HG02588 (cell line): ENCODE data around the gene ZNF483.
"Not testable (repeated sequence)": the region's sequence is repeated elsewhere in the genome, so short reads cannot be mapped to it uniquely, and the experiment has no call there.

Experiments used
- ATAC-seq: cut with Tn5 transposase; IDR thresholded peaks from one replicate; pipeline ENCODE4 v1.9.1; 2021; ENCODE audit warnings: mild to moderate bottlenecking, moderate library complexity; ENCODE audit not compliant: unreplicated experiment

The ZNF483 gene

DNA sequence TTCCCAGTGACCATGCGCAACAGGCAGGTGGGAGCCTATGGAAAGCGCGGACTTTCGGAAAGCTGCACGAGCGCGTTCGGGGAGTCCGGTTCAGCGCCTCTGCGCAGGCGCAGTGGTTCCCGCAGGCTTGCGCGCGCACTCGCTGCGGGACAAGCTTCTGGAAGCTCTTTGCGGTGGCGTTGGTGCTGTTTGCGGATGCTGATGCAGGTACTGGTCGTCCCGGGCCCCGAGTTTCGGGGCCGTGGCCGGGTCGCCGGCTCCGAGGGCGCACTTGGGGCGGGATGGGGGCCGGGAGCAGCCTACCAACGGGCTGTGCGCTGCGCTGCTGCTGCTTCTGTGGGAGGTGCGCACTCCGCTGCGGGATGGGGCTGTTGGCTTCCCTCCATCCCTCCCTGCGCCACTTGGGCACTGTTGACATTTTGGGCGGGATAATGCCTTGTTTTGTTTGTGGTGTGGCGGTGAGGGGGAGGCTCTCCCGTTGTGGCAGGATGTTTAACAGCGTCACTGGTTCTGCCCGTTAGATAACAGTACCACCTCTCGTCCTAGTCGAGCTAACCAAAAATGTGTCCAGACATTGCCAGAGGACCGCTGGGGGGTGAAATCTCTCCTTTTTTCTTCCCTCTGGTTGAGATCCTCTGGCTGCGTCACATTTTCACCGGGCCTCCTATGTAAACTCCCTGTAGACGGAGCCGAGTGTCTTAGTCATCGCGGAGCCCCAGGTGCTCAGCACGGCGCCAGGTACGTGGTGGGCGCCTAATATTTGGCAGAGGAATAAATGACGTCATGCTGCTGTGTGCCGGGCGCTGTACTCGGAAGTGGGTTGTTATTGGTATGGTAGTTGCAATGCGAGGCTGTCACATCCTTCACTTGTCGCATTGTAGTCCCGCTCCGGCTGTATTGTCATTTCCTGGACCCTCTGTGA, at the start of gene ZNF483:
Gene ZNF483 (plus strand): TSS at position 124 of the 922 bp plus-strand sequence. CDS start 2,217 bp downstream, outside the sequence.
- ATAC-seq, result no peak

DNA sequence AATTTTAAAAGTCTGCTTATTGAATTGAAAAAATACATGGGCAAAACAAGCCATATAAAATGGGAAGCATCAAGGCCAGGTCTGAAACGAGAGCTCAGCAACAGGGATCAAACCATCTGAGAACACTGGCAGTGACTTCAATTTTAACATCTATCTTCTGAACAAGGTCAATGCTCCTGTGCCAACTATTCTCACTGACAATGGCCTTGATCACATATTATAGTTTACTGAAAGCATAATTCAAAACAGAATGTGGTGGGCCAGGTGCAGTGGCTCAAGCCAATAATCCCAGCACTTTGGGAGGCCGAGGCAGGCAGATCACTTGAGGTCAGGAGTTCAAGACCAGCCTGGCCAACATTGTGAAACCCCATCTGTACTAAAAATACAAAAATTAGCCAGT, 49.8 kb upstream of the ZNF483 start:
- ATAC-seq, result no peak

DNA sequence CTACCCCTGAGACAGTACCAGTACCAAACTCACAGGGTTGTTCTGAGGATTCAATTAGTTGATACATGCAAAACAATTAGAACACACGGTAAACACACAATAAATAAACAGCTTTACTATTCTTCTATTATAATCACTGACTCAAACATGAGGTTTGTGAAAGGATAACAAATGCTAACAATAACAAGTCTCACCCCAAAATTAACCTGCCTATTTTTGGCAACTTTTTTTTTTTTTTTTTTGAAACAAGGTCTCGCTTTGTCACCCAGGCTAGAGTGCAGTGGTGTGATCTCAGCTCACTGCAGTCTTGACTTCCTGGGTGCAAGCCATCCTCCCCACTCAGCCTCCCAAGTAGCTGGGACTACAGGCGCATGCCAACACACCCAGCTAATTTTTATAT, 47.3 kb upstream of the ZNF483 start:
- ATAC-seq, result no peak

DNA sequence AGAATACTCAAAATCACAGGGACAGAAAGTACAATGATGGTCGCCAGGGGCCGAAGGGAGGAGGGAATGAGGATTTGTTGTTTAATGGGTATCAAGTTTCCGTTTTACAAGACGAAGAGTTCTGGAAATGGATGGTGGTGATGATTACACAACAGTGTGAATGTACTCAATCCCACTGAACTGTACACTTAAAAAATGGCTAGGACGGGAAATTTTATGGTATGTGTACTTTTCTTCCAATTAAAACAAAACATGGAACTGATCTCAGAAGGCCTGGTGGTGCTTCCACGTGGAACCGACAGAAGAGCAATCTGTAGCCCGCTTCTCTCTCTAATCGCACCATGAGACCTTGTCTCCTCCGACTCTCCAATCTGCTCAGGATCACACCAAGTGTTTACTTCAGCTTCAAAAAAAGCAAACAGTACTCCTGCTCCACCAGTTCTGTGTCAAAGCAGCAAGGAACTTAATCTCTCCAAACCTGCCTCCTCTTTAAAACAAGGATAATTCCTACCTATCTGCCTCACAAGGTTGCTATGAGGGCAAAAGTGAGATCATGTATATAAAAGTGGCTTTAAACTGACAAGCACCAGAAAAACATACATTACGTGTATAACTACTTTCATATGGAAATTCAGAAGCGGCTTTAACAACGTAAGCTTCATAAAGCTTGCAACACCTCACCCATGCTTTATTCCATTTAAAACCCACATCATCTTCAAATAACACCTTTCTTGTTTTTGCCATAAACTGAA, 42.9 kb upstream of the ZNF483 start:
- no peak for ATAC-seq

DNA sequence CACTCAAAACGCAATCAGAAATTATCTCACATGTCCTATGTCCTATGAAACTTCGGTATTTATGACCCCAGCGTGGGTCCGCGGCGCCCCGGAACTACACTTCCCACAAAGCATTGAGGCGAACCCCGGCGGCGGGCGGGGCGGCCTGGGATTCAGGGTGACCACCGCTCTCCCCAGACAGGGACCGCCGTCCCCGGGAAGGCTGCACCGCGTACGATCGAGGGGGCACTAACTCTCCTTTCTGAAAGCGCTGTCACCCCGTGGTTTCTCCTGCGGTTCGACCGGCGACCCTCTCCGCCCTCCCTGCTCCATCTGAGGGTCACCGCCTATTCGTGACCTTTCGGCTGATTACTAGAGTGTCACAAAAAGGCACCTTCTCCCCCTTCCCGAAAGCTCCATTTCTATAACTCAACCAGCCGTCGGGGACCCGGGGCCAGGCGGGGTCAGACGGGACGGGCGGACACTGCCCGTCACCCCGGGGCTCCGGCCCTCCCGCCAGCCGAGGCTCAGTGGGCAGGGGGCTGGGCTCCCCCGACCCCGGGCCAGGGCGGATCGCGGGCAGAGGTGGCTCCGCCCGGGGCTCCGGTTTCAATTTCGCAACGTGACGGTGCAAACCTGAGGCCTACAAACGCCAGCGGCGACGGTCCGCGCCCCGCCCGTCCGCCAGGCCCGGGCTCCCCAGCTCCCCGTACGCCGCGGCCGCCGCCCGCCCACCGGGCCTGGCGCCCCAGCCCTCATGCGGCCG, 42.1 kb upstream of the ZNF483 start:
- peak; percentile 58 for ATAC-seq

DNA sequence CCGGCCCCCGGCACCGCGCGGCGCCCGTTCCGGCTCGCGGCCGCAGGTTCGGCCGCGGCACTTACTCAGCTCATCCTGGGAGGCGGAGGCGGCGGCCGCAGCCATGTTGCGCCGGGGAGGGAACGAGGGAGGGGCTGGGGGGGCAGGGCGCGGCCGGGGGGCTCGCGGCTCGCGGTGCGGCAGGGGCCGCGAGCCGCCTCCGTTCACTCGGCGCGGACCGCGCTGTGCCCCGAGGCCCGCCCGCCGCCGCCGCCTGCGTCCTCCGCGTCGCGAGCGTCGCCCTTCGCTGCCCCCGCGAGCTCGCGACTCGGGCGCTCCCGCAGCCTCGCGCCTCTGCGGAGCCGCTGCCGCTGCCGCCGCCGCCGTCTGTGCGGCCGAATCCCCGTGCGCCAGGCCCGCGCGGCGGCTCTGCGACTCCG, 41.5 kb upstream of the ZNF483 start:
- ATAC-seq, result peak; percentile 36

DNA sequence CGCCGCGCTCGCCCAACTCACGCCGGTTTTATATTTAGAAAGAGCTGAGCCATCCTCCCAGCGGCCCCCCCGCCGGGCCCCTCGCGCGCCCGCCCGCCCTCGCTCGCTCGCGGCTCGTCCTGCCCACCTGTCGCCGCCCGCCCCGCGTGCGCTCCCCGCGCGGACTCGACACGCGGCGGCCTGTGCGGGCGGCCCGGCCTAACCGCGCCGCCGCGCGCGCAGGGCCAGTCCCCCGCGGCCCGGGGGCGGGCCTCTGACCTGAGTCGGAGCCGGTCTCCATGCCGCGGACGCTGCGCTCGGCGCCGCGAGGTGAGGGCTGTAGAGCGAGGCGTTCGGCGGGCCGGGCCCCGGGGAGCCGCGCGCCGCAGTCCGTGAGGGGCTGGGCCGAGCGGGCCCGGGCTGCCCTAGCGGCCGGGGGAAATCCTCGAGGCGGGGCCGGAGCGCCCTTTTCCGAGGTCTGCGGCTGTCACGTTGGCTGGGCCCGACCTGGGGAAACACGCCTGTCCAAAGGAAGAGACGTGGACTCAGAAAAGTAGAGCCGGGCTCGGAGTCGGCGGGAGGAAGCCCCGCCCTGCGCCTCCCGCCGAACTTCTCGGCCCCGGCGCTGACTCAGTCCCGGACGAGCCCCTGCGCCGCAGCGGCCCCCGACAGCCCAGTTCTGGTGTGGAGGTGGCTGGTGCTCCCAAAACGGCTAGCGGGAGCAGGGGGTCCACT, 41.0 kb upstream of the ZNF483 start, which contains the start of gene ECPAS:
Gene ECPAS (minus strand): TSS at position 526 of the 714 bp plus-strand sequence. CDS start 11,465 bp downstream, outside the sequence.
- ATAC-seq, result peak; percentile 53

DNA sequence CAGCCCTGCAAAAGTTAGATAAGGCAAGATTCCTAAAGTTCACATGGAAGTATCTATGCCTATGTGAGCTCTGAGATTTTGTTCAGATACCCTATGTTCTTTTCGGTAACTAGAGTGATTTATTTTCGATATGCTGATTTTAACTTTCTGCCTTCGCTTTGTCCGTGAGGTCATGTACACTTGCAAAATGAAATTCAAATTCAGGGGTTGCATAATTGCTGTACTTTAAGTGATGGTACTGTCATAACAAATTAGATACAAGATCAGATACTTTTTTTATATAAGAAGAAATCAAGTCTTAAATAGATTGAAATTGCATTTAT, 40.4 kb upstream of the ZNF483 start:
- no peak for ATAC-seq

DNA sequence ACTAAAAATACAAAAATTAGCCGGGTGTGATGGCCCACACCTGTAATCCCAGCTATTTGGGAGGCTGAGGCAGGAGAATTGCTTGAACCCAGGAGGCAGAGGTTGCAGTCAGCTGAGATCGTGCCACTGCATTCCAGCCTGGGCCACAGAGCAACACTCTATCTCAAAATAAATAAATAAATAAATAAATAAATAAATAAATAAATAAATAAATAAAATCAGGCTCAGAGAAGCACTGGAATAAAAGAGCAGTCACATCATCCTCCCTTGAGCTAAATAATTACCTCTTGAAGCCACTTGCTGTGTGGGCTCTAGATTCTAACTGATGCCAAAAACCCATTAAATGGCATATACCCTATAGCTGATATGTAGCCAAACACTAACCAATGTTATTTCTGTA, 27.8 kb upstream of the ZNF483 start:
- not testable (repeated sequence) for ATAC-seq

DNA sequence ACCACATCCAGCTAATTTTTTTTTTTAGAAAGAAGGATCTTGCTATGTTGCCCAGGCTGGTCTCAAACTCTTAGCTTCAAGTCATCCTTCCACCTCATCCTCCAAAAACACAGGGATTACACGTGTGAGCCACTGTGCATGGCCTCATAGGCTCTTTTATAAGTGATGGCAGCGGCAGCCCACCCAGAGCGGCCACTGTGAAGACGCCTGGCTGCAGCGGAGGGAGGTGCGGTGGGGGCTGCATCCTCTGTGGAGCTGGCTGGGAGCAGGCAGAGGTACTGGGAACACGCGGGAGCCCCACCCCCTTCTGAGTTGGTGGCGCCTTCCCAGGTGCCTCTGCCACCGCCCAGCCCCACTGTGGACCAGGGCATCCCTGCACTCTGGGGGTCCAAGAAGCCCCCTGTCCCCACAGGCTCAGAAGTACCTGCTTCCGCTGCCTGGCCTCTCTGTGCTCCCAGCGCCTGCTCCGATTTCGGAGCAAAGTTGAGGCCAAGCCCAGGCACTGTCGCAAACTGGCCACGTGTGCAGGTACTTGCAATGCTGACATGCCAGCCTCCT, 23.9 kb upstream of the ZNF483 start:
- no peak for ATAC-seq

DNA sequence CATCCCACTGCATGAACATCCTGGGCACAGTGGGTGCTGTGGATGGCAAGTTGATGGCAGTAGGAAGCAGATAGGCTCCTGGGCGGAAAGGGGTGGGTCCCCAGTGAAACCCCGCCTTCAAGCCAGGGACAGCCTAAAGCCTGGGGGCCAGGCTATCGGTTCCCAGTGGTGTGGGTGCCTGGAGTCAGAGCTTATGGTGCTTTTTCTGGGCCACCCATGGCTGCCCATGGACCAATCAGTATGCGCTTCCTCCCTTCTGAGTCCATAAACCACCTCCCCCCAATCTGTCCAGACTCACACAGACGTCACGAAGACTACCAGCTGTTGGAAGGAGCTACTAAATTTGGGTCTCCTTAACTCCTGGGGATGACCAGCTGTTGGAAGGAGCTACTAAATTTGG, 23.3 kb upstream of the ZNF483 start:
- no peak for ATAC-seq

DNA sequence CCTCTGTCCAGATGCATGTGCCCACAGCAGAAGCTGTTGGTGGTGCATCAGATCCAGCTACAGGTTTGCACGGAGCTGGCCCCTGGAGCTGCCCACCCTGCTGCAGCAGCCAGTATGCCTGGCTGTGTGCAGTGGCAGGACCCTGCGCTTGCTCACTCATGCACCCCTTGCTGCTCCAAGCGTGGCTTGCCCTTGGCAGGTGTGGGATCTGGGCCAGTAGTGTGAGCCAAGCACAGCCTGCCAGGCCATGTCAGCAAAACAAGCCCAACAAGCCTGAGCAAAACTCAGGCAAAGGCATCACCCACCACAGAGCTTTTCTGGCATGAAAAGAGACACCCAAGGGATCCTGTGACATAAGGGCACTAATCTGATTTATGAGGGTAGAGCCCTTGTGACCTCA, 22.5 kb upstream of the ZNF483 start:
- no peak for ATAC-seq

DNA sequence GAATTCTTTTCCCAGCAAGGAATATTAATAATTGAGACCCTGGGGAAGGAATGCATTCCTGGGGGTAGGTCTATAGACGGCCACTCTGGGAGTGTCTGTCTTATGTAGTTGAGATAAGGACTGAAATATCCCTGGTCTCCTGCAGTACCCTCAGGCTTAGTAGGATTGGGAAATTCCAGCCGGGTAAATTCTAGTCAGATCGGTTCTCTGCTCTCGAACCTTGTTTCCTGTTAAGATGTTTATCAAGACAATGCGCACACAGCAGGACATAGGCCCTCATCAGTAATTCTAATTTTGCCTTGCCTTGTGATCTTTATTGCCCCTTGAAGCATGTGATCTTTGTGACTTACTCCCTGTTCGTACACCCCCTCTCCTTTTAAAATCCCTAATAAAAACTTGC, 13.4 kb upstream of the ZNF483 start:
- ATAC-seq, result not testable (repeated sequence)

DNA sequence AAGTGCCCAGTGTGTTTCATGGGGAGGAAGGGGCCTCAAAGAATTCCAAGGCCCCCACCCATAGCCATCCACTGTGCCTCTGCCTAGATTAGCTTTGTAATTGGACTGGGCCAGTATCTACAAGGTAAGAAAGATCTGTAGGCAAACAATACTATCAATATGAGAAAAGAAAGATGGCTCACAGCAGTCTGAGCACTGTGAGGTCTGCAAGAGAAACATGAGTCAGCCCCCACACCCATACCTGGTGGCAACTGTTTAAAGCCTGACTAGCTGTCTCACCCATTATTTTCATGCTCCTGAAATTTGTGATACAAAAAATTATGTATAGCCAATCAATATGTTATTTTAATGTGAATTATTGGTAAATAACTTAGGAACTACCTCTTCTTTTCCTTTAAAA, 10.0 kb upstream of the ZNF483 start:
- ATAC-seq, result no peak

DNA sequence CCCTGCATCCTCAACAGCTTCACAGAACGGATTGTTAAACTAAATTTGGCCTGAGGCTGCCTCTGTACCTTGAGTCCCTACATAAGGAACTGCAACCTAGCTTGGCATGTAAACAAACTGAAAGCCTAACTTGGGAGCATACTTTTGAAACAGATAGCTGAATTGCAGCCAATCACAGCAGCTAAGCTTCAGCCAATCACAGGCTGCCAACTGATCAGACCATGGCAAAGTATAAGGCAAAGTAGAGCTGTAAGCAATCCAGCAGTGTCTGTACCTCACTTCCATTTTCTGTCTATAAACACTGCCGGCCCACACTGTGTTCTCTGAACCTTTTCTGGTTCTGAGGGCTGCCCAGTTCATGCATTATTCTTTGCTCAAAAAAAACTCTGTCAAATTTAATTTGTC, 8.9 kb upstream of the ZNF483 start:
- ATAC-seq, result no peak

DNA sequence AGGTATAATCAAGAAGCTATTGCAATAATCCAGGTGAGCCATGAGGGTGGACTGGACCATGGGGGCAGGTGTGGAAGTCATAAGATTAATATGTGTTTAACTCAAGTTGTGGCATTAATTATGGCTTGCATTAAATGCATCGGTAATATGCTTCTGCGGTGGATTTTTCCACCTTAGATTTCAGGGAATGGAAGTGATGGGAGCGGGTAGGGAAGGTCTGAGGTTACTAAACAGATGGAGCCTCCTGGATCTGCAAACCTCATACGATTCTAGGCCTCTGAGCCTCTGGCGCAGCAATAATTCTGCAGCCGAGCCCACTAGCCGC, 286 bp upstream of the ZNF483 start:
- no peak for ATAC-seq

DNA sequence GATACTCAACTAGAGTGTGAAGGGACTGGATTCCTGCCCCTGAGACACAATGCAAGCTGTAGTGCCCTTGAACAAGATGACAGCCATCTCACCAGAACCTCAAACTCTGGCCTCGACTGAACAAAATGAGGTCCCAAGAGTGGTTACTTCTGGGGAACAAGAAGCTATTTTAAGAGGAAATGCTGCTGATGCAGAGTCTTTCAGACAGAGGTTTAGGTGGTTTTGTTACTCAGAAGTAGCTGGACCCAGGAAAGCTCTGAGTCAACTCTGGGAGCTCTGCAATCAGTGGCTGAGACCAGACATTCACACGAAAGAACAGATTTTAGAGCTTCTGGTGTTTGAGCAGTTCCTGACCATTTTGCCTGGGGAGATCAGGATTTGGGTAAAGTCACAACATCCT, 2.4 kb downstream of the ZNF483 start:
- no peak for ATAC-seq

DNA sequence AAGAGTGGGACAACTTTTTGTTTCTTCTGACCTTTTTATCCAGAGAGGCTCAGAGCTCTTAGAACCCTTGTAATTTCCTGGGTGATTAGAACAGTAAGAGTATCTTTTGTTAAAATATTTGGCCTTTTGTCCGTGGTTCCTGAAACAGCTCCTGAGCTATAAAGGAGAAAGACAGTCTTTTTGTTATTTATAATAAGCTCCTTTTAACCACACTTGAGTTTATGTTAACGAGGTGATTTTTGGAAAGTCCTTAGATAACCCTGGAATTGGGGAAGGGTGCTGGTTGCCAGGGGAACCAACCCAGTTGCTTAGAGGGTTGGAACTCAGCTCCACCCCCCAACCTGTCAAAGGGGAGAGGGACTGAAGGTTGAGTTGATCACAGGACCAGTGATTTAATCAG, 4.8 kb downstream of the ZNF483 start:
- ATAC-seq, result no peak

DNA sequence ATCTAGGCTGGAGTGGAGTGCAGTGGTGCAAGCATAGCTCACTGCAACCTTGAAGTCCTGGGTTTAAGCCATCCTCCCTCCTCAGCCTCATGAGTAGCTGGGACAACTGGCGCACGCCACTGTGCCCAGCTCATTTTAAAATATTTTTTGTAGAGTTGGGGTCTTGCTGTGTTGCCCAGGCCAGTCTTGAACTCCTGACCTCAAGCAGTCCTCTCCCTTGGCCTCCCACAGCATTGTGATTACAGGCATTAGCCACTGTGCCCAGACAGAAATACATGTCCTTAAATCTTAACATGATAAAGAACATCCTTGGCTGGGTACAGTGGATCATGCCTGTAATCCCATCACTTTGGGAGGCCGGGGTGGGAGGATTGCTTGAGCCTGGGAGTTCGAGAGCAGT, 6.7 kb downstream of the ZNF483 start:
- ATAC-seq, result no peak

DNA sequence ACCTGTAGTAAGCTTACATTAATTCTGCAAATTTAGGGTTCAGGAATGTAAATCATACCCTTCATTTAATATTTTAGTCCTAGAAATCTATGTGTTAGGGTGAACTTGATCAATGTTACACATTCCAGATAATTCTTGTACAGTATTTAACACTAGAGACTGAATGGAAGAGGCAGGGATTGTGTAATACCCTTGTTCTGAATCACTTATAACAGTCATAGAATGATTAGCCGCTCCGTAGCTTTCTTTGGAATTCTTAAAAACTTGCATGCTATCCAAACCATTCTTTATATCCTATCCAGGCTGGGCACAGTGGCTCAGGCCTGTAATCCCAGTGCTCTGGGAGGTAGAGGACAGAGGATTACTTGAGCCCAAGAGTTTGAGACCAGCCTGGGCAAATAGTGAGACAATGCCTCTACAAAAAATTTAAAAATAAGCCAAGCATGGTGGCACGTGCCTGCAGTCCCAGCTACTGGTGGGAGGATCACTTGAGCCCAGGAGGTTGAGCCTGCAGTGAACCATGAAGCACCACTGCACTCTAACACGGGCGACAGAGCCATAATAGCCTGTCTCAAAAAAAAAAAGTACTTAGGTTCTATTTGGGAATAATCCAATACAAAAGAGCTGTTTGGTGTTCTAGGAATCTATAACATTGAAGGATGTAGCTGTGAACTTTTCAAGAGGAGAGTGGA, 8.3 kb downstream of the ZNF483 start:
- ATAC-seq, result no peak
